Effector memory CD4-positive, alpha-beta T cell (primary cell): ENCODE results near the gene ARPC5L.
"Not testable (repeated sequence)": the region's sequence is repeated elsewhere in the genome, so short reads cannot be mapped to it uniquely, and the experiment has no call there.

ENCODE experiments used
- DNase-seq, 3 donors: peaks; one replicate each; pipeline ENCODE4 v3.0.0-alpha.2; 2020
- H3K27ac ChIP-seq: 2 replicates; pipeline ENCODE4 v1.7.0; 2013; ENCODE audit warnings: mild to moderate bottlenecking, low read length, moderate library complexity; ENCODE audit not compliant: insufficient read depth, poor library complexity, severe bottlenecking
- H3K27me3 ChIP-seq: replicated peaks from 2 replicates; pipeline ENCODE4 v1.7.0; 2013; ENCODE audit warnings: mild to moderate bottlenecking, low read length; ENCODE audit not compliant: insufficient read depth, control insufficient read depth, poor library complexity, severe bottlenecking
- H3K36me3 ChIP-seq: 2 replicates; pipeline ENCODE4 v1.7.0; 2013; ENCODE audit warnings: mild to moderate bottlenecking, low read length, moderate library complexity; ENCODE audit not compliant: control insufficient read depth, insufficient read depth
- H3K4me1 ChIP-seq: 2 replicates; pipeline ENCODE4 v1.7.0; 2013; ENCODE audit warnings: low read length, mild to moderate bottlenecking; ENCODE audit not compliant: control insufficient read depth, insufficient read depth, poor library complexity, severe bottlenecking
- H3K4me3 ChIP-seq: 2 replicates; pipeline ENCODE4 v1.7.0; 2013; ENCODE audit warnings: low read length, low read depth, mild to moderate bottlenecking; ENCODE audit not compliant: insufficient read depth, poor library complexity, severe bottlenecking
- H3K9me3 ChIP-seq: 2 replicates; pipeline ENCODE4 v1.7.0; 2013; ENCODE audit warnings: mild to moderate bottlenecking, low read length, moderate library complexity; ENCODE audit not compliant: control insufficient read depth

The ARPC5L gene

DNA sequence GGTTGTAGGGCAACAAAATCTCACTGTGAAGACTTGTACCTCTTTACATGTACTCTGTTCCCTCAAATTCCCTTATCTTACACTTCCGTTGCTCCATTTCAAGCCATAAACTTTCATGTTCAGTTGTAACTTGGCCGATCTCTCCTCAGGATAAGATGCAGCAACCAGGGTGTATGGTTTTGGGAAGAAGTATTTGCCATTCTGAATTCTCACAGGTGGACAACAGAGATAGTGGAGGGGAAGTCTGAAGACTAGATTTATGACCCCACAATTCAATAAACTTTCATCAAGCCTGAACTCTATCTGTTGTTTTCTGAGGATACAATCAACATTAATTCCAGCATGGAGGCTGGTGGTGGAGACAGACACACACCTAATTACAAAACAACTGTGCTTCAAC, 51.4 kb downstream of the ARPC5L start:
- no peak for DNase-seq
- Histone ChIP-seq H3K27ac (no peak overlapping the region), H3K4me3 (no peak overlapping the region), H3K9me3 (no peaks in the 10 kb centered on the region), H3K4me1 (no peaks in the 10 kb centered on the region), H3K36me3 (peaks cover 29% of the 10 kb centered on the region), H3K27me3 (no peaks in the 10 kb centered on the region)

DNA sequence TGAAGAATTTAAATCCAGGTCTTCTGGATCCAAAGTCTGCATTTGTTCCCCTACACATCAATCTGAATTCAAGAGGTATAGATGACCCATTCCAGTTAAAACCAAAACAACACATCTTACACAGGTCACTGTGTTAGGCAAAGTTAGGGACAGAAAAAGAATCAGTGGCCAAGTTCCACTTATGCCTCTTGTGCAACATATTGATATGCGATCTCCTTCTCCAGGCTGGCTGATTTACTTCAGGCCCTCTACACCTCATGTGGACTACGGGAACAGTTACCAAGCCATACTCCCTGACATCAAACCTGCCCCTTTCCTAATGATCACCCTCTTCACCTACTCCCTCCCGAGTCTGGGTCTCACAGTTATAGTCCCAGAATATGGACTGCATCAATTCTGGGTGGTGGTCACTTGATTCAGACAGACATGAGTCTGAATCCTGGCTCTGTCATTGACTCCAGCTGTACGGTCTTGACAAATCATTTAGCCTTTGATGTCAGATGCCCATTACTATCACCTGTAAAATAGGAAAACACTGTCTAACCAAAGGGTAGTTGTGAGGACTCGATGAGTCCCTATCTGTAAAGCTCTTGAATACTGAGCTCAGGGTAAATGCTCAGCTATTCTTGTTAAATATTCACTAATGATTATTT, 52.9 kb downstream of the ARPC5L start:
- Histone ChIP-seq H3K27ac (no peak overlapping the region), H3K27me3 (no peaks in the 10 kb centered on the region), H3K36me3 (peaks cover 34% of the 10 kb centered on the region), H3K4me1 (no peaks in the 10 kb centered on the region), H3K9me3 (no peaks in the 10 kb centered on the region), H3K4me3 (no peak overlapping the region)
- no peak for DNase-seq

DNA sequence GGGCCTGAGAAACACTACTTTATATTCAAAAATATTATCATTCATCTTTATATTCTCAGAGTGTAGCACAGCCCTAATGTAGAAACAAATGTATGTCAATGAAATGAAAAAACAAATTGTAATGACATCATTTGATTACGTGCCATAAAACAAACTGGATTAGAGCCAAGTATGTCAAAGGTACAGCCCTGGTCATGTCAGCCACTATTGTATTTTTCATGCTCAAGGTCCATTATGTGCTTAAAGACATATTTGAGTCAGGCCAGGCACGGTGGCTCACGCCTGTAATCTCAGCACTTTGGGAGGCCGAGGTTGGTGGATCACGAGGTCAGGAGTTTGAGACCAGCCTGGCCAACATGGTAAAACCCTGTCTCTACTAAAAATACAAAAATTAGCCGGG, 58.5 kb downstream of the ARPC5L start:
- not testable (repeated sequence) for H3K4me3 ChIP-seq, H3K27me3 ChIP-seq, H3K27ac ChIP-seq, H3K4me1 ChIP-seq, H3K9me3 ChIP-seq, DNase-seq
- peaks cover 31% of the 10 kb centered on the region for H3K36me3 ChIP-seq
